G401.6 (cell line): ENCODE results near the gene SLAMF1.
"Not testable (repeated sequence)": the region's sequence is repeated elsewhere in the genome, so short reads cannot be mapped to it uniquely, and the experiment has no call there.

Experiments
- FAIRE-seq: peaks from 2 replicates; lab custom pipeline; 2012; peaks lifted over from hg19 to GRCh38; lab: Jason Lieb, UNC

SLAMF1 gene

DNA sequence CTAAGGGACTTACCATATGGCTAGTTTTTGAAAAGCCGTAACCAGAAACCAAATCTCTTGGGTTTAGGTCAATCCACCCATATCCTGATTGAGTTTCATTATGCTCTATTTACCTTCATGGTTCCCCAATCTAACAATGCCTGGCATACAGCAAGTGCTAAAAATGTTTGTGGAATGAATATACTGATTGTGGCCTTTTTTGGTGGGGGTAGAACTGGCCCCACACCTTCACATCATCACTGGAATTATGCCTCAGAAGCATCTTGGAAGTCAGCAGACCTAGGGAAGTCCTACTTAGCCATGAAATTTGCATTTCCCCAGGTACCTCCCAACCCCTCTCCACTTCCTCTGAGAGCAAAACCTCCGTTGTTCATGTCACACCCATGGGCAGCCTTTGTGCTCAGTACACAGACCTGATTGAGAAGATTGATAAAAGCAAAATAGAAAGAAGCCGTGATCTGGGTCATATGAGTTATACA is 17.8 kb upstream of the SLAMF1 start:
- FAIRE-seq, result no peak

DNA sequence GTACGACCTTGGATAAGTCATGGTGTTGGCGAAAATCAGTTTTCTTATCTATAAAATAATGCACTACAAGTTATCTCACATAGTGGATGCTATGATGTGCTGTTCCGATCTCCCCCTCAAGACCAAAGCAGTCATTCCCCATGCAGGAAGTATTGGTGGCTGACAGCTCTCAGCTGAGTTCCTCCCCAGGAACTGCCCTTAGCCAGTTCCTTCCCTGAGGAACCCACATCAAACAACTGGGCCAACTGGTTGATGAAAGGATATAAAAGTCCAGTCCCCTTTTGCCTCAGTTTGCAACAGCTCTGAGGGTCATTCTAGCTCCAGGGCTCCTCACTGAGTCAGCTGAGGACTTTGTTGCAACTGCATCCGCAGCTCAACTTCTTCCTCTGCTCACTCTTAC is 16.1 kb upstream of the SLAMF1 start:
- no peak for FAIRE-seq

DNA sequence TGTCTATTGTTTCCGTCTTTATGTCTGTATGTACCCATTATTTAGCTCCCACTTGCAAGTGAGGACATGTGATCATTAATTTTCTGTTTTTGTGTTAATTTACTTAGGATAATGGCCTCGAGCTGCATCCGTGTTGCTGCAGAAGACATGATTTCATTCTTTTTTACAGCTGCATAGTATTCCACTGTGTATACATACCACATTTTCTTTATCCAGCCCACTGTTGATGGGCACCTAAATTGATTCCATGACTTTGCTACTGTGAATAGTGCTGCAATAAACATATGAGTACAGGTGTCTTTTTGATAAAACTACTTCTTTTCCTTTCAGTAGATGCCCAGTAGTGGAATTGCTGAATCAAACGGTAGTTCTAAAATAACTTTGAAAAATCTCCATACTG is 12.7 kb upstream of the SLAMF1 start:
- no peak for FAIRE-seq

DNA sequence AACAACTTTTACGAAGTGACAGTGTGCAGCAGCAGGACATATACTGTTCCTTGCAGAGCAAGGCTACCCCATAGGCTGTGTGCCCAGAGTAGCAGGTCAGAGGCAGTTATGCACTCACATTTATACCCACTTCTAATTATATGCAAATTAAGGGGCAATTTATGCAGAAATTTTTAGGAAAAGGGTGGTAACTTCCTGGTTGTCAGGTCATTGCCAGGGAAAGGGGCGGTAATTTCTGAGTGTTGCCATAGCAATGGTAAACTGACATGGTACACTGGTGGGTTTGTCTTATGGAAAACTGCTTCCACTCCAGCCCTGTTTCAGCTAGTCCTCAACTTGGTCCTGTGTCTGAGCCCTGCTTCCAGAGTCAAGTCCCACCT is 12.0 kb upstream of the SLAMF1 start:
- no peak for FAIRE-seq

DNA sequence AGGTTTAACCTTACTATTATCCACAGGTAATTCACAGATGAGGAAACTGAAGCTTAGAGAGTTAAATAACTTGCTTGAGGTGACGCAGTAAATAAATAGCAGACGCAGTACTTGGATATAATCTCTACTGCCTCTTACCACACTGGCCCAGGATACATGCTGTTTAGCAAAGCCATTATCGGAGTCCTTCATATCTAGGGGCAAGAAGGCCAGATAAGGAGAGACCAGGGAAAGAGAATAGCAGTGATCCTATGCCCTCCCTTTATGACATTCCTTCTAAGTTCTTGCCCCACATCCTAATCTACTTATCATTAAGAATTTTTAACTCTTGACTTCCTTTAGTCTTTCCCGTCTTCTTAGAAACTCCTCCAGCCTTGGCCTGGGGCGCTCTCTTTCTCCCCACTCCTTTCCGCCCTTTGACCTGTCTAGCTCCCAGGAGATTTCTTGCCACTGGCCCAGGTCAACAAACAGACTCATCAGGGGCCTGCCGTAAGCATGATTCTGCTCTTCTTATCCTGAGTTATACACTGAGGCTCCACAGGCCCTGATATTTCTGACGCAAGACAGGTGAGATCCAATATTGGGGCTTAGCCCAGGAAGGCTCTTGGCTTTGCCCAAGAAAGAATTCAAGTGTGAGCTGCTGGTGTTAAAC is 11.4 kb upstream of the SLAMF1 start:
- FAIRE-seq, result no peak

DNA sequence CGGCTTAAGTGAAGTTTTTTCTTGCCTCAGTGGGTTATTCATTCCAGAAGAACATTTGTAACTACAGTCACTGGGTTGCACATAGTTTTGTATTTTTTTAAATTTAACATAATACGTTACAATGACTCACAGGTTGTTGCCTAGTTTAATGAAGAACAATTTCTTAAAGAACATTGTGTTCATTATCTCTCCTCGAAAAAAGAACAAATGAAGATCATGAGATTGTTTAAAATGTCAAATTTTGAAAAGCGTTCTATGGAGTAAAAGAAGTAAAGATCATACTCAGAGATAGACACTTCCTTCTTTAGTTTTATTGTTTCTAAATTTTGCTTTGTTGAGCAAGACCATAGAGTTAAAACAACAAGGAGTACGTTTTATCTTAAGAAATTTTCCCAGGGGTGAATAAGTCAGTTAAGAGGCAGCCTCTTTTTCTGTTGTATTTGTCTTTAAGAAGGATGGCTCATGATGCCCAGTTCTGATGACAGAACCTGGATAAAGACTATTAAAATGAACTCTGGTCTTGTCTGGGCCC is 10.5 kb upstream of the SLAMF1 start:
- no peak for FAIRE-seq

DNA sequence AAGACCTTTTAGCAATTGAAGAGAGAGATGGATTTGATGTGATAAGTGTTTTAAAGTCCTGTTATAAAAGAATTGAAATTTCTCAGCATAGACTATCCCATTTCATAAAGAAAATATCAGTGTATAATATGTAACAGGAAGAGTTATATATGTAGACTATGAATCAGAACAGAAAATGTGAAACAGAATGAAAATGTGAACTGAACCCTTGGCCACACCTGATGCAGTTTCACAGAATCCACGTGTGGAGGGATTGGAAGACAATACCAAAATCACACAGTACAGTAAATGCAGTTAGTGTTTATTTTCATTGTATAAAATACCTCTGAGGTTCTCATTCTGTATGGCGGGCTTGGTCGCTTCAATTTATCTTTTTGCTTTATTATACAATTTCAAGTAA is 9.9 kb upstream of the SLAMF1 start:
- FAIRE-seq, result no peak

DNA sequence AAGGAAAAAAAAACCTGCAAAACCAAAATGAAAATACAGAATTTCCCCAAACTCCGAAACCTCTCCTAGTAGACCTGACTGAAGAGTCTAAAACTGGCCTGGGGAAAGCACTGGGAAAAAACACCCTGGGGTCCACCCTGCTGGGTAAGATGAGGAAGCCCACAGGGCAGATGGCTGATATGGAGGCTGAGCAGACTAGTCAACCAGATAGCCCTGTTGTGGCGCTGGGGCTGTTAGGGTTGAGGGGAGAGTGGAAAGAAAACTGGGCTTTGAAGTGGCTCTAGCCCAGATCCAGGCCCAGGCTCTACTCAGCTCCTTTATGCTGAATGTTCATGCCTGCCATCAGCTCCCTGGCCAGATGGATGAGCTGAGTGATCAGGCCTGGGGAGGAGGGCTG is 6.8 kb upstream of the SLAMF1 start:
- FAIRE-seq, result no peak

DNA sequence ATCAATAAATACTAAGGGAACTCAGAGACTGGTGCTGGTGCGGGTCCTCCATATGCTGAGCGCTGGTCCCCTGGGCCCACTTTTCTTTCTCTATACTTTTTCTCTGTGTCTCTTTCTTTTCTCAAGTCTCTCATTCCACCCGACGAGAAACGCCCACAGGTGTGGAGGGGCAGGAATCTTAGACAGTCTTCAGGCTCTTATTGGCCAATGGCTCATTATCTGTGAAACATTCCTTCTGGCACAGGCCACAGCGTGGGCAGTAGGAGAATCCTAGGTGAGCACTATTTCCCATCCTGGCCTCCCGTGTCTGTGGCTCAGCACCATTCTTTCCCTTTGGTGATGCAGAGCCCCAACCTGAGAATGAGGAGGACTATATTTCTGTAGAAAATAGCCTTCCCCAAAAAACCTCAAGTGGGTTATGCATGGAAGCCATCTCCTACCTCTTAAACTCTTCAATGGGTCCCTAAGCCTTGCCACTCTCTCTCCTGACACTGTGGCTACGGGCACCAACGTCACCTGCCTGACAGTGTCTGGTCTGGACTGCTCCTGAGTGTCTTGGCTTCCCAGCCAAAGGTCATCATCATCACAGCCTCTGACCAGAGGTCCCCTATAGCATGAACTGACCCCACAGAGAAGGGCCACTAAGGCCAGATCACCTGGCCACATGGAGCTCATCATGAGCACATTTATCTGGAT is 6.2 kb upstream of the SLAMF1 start:
- FAIRE-seq, result no peak

DNA sequence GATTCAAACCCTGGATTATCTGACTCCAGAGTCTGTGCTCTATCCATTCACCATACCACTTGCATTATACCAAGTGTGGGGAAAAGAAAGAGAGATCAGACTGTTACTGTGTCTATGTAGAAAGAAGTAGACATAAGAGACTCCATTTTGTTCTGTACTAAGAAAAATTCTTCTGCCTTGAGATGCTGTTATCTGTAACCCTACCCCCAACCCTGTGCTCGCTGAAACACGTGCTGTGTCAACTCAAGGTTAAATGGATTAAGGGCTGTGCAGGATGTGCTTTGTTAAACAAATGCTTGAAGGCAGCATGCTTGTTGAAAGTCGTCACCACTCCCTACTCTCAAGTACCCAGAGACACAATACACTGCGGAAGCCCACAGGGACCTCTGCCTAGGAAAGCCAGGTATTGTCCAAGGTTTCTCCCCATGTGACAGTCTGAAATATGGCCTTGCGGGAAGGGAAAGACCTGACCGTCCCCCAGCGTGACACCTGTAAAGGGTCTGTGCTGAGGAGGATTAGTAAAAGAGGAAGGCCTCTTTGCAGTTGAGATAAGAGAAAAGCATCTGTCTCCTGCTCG is 5.3 kb upstream of the SLAMF1 start:
- FAIRE-seq, result not testable (repeated sequence)

DNA sequence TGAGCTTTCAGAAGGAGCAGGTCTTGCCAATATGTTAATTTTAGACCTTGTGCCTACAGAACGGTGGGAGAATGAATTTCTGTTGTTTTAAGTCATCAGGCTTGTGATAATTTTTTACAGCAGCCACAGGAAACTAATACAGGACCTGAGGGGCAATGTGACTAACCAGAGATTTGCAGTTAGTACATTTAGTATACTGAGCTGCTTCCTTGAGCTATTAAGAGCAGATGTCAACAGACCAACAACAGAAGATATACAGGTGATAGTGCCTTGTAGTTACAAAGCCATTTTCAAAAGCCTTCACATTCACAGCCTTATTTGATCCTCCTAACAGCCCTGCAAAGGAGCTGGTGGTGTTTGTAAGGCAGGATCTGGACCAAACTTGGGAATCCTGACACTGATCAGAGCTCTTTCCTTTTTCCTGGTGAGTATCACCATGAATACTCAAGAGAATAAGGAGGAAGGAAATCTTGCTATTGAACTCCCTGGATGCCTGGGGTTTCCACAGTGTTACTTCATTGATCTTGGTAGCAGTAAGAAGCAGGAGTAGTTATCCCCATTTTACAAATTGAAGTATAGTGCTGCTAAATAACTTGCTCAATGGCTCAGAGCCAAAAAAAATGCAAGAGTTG is 4.7 kb upstream of the SLAMF1 start:
- FAIRE-seq, result no peak

DNA sequence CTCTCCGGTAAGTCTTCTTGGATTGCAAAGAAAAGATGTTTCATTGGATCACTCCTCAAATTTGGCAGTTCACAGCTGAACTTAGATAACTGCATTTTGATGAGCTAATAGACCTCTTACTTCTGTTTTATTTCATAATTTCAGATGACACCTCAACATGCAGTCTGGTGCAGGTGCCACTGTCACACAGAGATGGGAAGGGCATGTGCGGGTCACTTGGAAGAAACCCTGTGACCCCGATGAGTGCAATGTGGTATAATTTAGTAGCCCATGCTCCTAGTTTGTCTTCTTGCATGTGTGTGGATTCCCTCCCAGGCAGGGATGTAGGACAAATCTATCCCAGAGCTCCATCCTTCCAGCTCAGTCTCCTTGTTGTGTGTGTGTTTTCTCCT is 481 bp upstream of the SLAMF1 start:
- FAIRE-seq, result no peak

DNA sequence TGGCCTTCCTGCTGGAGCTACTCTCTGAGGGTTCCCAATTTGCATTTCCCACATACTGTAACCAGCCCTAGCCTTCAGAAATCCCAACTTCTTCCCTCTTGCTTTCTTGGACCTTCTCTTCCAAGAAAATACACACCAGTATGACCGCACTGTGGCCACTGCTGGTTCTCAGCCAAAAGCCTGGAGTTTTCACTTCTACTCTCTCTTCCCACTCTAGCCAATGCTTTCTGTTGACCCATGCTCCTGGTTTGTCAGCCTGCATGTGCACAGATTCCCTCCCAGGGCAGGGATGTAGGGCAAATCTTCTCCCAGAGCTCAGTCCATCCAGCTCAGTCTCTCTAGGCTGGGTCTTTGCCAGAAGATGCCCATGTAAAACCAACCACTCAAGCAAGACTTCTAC is 664 bp downstream of the SLAMF1 start:
- no peak for FAIRE-seq

DNA sequence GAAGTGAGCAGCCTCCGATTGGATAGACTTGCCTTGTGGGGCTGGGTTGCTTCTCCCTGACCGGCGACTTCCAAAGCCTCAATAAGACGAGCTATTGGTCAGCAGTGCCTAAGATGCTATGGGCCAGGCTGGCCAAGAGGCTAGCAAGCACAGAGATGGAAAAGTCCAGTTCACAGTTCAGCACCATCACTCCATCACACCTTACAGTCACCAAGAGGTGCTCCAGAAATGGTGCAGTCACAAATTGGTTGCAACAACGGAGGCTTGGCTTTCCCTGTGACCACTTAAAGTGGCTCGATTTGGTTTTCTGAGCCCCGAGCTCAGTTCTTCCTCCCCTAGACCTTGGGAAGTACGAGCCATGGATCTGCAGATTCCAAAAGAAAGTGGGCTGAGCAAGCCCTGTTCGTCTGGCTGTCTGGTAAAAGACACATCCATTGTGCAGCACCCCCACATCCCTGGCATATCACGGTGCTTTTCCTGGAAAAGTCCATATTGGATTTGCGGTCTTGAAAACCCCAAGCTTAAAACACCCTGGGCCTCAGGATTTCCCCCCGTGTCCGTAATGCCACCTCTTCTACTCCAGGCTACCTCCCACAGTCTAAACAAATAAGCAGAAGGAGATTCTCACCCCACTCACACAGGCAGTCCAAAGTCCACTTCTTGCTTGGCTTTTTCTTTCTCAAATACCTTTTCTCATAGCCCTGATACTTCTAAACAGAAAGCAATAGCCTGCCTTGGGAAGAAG is 1.3 kb downstream of the SLAMF1 start:
- no peak for FAIRE-seq

DNA sequence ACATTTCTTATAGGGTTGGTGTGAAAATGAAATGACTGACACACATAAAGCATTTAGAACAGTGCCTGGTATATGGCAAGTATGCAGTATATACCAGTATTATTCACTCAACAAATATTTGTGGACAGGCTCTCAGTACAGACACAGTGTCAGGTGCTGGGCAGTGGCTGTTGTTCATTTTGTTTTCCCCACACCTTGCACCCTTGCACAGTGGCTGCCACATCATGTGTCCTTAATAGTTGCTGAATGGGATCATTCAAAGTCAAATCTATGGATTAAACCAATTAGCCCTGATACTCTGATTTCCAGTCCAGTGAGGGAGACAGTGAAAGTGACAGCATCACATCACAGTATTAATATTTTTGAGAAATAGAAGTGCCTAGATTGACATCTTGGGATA is 2.4 kb downstream of the SLAMF1 start:
- no peak for FAIRE-seq

DNA sequence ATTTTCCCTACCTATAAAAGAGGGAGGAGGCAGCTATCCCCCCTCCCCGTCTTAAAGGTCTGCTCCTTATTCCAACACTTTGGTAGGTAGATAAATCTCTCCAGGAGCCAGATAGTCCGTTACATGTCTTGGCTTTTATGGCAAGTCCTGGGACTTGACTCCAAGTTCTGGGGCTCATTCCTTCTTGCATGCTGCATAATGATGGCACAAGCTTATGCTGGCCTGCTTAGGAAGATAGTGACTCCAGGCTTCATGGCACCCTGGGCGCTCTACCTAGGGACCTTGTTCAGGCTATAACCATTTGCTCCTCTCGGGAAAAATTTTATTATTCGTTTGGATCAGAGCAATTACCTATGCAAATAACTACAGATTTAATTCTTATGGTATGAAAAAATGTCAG is 3.7 kb downstream of the SLAMF1 start:
- FAIRE-seq, result no peak

DNA sequence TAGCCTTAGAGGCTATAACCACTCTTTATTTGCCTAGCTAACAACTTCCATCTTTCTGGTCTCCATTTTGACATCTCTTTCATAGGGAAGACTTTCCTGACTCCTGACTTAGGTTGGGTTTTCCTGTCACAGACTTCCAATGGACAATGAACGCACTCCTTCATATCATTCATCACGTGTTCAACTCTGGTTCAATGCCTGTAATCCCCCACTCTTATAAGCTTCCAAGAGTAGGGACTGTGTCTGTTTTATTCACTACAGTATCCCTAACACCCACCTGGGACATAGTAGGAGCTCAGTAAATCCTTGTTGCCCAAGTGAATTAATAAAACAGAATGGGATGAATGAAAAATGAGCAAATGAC is 4.6 kb downstream of the SLAMF1 start:
- no peak for FAIRE-seq

DNA sequence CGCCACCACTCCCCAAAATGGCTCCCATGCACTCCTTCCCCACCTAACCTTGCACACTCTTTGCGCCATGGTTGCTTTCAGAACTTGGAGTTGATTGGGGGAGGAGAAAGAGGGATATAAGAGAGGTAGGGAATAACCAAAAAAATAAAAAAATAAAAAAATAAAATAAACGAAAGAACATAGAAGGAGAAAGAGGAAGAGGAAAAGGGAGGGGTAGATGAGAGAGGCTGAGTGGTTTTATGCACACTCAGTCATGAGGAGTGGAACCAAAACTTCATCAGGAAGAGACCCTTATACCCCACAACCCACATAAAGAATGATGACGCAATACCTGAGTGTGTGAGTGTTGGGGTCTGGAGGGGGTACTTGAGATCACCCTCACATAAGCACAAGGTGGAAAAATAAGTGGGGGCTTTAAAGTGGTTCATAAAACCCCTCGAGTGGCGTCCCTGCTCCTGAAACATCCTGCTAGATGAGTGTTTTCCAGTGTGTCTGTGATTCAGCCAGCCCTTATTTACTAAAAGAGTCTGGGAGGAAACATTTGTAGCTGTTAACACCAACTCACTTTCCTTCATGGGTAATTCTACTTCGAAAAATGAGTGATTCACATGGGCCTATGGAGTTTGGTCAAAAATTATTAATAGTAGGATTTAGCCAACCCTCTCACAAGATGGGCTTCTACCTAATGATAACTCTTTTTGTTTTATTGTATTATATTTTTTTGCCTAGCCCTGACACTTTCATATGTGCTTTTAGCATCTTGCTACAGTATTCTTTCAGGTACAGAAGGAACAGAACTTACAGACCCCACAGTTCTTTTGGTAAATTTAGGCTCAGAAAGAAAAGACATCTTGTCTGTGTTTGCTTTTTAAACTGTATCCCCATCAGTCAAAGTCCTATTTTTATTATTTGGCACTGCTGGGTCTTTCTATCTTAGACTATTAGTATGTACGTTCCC is 5.2 kb downstream of the SLAMF1 start:
- FAIRE-seq, result no peak

DNA sequence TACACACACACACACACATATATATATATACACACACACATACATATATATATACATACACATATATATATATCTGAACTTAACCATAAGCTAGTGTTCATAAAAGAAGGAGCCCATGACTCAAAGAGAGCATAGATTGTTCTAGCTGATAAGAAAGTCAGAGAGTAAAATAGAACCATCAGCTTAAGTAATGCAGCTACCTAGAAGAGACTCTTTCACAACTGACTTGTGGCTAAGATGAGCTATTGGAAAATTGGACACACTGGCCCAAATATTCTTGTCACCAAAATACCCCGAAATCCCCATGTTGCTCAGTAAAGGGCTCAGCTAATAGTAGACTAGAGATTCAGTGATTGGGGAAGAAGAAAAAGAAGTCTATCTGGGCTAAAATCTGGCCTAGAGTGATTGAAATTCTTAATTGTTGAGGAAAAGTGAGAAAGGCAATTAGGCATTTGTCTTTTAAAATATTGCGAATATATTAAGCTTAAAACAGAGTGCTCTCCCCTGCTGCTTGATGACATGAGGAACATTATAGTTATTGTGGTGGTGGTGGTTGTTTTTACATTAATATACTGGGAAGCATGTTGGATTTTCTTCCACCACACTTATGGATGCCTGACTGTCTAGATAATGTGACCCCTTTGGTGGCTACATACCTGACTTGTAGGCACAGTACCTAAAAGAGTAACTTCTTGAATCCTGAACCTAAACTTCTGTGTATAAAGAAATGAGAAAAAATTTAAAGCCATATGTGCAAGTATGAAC is 6.3 kb downstream of the SLAMF1 start:
- FAIRE-seq, result no peak

DNA sequence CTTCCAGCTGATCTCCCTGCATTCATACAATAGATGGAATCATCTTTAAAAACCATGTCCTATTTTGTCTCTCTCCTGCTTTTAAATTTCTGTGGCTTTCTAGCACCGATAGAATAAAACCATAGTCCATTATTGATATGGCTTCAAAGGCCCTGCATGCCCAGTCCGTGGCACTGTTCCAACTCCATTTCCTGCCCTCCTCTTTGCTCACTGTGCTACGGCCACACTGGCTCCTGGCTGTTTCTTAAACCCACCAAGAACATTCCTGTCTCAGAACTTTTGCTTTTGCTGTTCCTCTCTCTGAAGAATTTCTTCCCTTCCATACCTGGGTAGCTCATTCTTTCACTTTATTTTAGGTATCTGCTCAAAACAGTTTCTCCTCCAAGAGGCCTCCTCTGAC is 7.2 kb downstream of the SLAMF1 start:
- FAIRE-seq, result no peak

DNA sequence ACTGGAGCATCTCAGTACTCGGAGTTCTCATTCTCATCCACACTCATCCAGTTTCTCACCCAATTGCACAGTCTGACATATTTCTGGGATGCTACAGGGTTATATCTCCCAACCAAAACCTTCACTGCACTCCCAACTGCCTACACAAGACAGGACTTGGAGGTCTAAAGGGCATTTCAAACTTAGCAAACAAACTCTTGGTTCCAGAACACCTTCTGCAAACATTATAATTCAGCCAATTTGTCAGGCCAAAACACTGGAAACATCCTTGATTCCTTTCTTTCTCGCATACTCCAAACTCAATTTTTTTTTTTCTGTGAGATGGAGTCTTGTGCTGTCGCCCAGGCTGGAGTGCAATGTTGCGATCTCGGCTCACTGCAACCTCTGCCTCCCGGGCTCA is 7.9 kb downstream of the SLAMF1 start:
- FAIRE-seq, result no peak
